KMS-11 (cell line): ENCODE measurements around the gene FOXB1.

Experiments
- H2AFZ ChIP-seq: fragments of 200-600 bp; sonication (generic); 2 replicates; pipeline ENCODE4 v1.6.1; 2016; ENCODE audit warnings: antibody characterized with exemption, mixed run types, low read depth
- H3K27ac ChIP-seq: fragments of 200-600 bp; sonication (generic); 2 replicates; pipeline ENCODE4 v1.6.1; 2016; ENCODE audit warnings: mild to moderate bottlenecking, mixed run types
- H3K27me3 ChIP-seq: fragments of 200-600 bp; sonication (generic); 2 replicates; pipeline ENCODE4 v1.6.1; 2017; ENCODE audit warnings: mild to moderate bottlenecking, low read depth, mixed run types, moderate library complexity; ENCODE audit not compliant: insufficient read depth
- H3K36me3 ChIP-seq: fragments of 200-600 bp; sonication (generic); 2 replicates; pipeline ENCODE4 v1.6.1; 2017; ENCODE audit warnings: mild to moderate bottlenecking, mixed run types; ENCODE audit not compliant: insufficient read depth
- H3K4me1 ChIP-seq: fragments of 200-600 bp; sonication (generic); 2 replicates; pipeline ENCODE4 v1.6.1; 2016; ENCODE audit warnings: mild to moderate bottlenecking, low read depth, mixed run types; ENCODE audit not compliant: poor library complexity, severe bottlenecking
- H3K4me2 ChIP-seq: fragments of 200-600 bp; sonication (generic); 2 replicates; pipeline ENCODE4 v1.7.0; 2016; ENCODE audit warnings: mild to moderate bottlenecking, mixed run types
- H3K4me3 ChIP-seq: fragments of 200-600 bp; sonication (generic); IDR thresholded peaks from 2 replicates; pipeline ENCODE4 v1.6.1; 2017; ENCODE audit warnings: low read depth, low read length, mixed read lengths; ENCODE audit not compliant: insufficient read depth
- H3K79me2 ChIP-seq: fragments of 200-600 bp; sonication (generic); 2 replicates; pipeline ENCODE4 v1.6.1; 2016; ENCODE audit warnings: low read depth, mixed run types; ENCODE audit not compliant: insufficient read depth
- H3K9ac ChIP-seq: fragments of 200-600 bp; sonication (generic); 2 replicates; pipeline ENCODE4 v1.6.1; 2016; ENCODE audit warnings: mild to moderate bottlenecking, mixed run types
- H4K20me1 ChIP-seq: fragments of 200-600 bp; sonication (generic); 2 replicates; pipeline ENCODE4 v1.6.1; 2016; ENCODE audit warnings: mild to moderate bottlenecking, mixed run types; ENCODE audit not compliant: insufficient read depth
- CTCF ChIP-seq: fragments of 200-600 bp; sonication (generic); conservative IDR thresholded peaks from 2 replicates; pipeline ENCODE4 v1.6.1; 2017; ENCODE audit warnings: low read depth, mild to moderate bottlenecking, antibody characterized with exemption, low read length, moderate library complexity, mixed read lengths

Gene FOXB1

GRCh38 chr15:59999612-60000112 is 4.4 kb upstream of the FOXB1 start:
- H3K79me2 ChIP-seq: no peaks in the 10 kb centered on the region
- no peak for TF ChIP-seq CTCF
- no peak overlapping the region for H3K9ac ChIP-seq
- no peaks in the 10 kb centered on the region for H3K27me3 ChIP-seq
- H2AFZ ChIP-seq: no peak overlapping the region
- no peaks in the 10 kb centered on the region for H4K20me1 ChIP-seq
- H3K36me3 ChIP-seq: no peaks in the 10 kb centered on the region
- no peak overlapping the region for H3K4me2 ChIP-seq
- H3K4me3 ChIP-seq: no peak overlapping the region
- peaks cover 25% of the 10 kb centered on the region for H3K4me1 ChIP-seq
- no peak overlapping the region for H3K27ac ChIP-seq

GRCh38 chr15:60000113-60000823 is 3.8 kb upstream of the FOXB1 start:
- no peaks in the 10 kb centered on the region for H3K27me3 ChIP-seq
- H3K9ac ChIP-seq: no peak overlapping the region
- H3K36me3 ChIP-seq: no peaks in the 10 kb centered on the region
- no peaks in the 10 kb centered on the region for H3K79me2 ChIP-seq
- H4K20me1 ChIP-seq: no peaks in the 10 kb centered on the region
- H3K4me3 ChIP-seq: no peak overlapping the region
- H3K4me1 ChIP-seq: peaks cover 25% of the 10 kb centered on the region
- no peak for TF ChIP-seq CTCF
- no peak overlapping the region for H3K4me2 ChIP-seq
- no peak overlapping the region for H2AFZ ChIP-seq
- H3K27ac ChIP-seq: no peak overlapping the region

GRCh38 chr15:60000824-60001609 is 3.1 kb upstream of the FOXB1 start:
- no peak for TF ChIP-seq CTCF
- Histone ChIP-seq H3K4me3 (no peak overlapping the region), H3K9ac (no peak overlapping the region), H3K4me2 (no peak overlapping the region), H3K79me2 (no peaks in the 10 kb centered on the region), H3K36me3 (no peaks in the 10 kb centered on the region), H3K27ac (no peak overlapping the region), H2AFZ (no peak overlapping the region), H3K27me3 (no peaks in the 10 kb centered on the region), H3K4me1 (peaks cover 25% of the 10 kb centered on the region), H4K20me1 (no peaks in the 10 kb centered on the region)

GRCh38 chr15:60001610-60002527 is 2.2 kb upstream of the FOXB1 start:
- Histone ChIP-seq H3K4me1 (peaks cover 21% of the 10 kb centered on the region), H3K27me3 (no peaks in the 10 kb centered on the region), H3K9ac (no peak overlapping the region), H3K4me3 (no peak overlapping the region), H2AFZ (no peak overlapping the region), H3K36me3 (no peaks in the 10 kb centered on the region), H3K79me2 (no peaks in the 10 kb centered on the region), H4K20me1 (no peaks in the 10 kb centered on the region), H3K27ac (no peak overlapping the region), H3K4me2 (no peak overlapping the region)
- TF ChIP-seq CTCF: no peak
